Measurements from ENCODE around the gene FGR. TPM values are rescaled to one million over a fixed set of nuclear protein-coding genes. Genes with fewer than 3 reads are reported as not detected.

The FGR gene
- total RNA-seq, 2 experiments from 2014 or later = 0.30 to 0.35 TPM

DNA sequence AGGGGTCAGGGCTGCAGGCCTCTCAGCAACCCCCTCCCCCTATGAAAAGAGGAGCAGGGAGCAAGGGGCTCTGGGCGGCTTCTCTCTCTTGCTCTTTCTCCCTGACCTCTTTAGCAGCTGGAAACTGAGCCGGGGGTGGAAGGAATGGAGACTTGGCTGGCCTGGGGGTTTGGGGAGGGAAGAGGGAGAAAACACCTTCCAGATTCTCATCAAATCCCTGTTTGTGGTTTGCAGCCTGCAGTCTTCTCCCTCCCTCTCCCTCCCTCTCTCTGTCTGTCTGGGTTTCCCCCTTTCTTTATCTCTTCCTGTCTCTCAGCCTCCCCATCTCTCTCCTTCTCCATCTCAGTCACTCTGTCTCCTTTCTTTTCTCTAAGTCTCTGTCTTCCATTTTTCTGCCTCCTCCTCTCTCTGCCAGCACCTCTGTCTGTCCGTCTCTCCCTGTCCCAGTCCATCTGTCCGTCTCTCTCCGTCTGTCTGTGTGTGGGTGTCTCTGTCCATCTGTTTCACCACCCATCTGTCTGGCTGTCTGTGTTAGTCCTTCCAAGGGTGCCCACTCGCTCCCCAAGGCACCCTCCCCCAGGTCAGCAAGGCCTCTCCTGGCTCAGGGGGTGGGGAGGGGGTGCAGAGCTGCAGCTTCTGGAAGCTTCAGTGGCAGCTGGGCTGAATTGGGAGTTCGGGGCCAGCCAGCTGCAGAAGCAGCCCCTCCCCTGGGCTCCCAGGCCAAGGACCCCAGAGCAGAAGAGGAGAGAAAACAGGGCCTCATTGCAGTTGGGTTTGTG is 37.3 kb downstream of the FGR start:
- no peak overlapping the region for H3K27ac Mint-ChIP-seq
- peaks cover 32% of the 10 kb centered on the region for H3K4me1 Mint-ChIP-seq
- no peaks in the 10 kb centered on the region for H3K27me3 Mint-ChIP-seq

DNA sequence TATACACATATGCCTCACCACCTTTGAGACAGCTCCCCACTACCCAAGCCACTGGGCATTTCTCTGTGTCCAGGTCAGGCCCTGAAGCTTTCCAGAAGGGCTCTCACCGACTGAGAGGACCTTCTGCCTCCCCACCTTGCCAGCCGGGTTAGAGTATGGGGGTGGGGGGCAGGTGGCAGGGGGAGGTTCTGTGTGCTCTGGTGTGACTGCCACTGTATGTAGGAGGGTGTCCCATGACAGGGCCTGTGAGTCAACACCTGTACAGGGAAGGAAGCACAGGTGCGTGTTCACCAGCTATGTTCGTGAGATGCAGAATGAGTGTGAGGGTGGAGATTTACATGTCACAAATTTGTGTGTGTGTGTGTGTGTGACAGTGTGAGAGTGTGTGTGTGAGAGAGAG is 38.0 kb downstream of the FGR start:
- H3K27ac Mint-ChIP-seq = no peak overlapping the region
- H3K4me1 Mint-ChIP-seq = peaks cover 28% of the 10 kb centered on the region
- DNase-seq = no peak
- no peaks in the 10 kb centered on the region for H3K36me3 Mint-ChIP-seq
- H3K9me3 Mint-ChIP-seq = no peaks in the 10 kb centered on the region
- H3K4me3 Mint-ChIP-seq = no peak overlapping the region
- no peaks in the 10 kb centered on the region for H3K27me3 Mint-ChIP-seq

More for the DNA sequence above, 37.3 kb downstream of the FGR start:
- Mint-ChIP-seq H3K36me3 (no peaks in the 10 kb centered on the region), H3K9me3 (no peaks in the 10 kb centered on the region), H3K4me3 (peak overlapping the region; percentile 25)
- DNase-seq = no peak

DNA sequence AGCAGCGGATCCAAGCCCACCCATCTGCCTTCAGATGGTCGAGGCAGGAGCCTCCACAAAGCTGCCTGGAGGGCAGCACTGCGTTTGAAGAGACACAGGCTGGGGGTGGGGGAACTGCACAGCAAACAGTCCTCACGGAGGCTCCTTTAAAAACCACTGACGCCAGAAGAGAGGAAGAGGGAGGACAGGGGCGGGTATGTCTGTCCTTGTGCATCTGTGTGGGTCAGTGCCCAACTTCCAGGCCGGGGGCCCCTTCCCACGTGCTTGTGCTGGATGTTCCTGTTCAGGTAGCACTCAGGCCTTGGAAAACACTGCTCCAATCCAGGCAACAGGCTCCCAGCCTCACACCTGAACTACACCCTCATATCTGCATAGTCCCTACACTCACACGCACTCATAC is 38.7 kb downstream of the FGR start:
- DNase-seq = no peak
- Mint-ChIP-seq H3K27me3 (no peaks in the 10 kb centered on the region), H3K4me3 (no peak overlapping the region), H3K4me1 (peaks cover 24% of the 10 kb centered on the region), H3K36me3 (no peaks in the 10 kb centered on the region), H3K9me3 (no peaks in the 10 kb centered on the region), H3K27ac (no peak overlapping the region)

DNA sequence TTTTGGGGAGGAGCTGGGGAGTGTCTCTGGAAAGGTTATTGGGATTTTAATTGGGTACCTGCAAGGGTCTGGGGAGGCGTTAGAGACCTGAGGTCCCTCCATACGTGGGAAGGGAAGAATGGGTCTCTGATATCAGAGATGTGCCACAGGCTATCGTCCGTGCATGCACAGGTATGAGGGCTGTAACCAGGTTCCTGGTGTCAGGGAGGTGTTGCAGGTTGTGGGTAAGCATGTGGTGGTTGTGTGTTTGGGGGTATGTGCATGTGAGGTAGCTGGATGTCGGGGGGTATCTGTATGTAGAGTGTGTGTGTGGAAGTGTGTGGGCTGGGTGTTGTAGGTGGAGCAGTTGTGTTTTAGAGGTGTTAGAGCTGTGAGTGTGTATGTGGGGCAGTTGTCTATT is 39.4 kb downstream of the FGR start:
- peaks cover 19% of the 10 kb centered on the region for H3K4me1 Mint-ChIP-seq
- no peaks in the 10 kb centered on the region for H3K27me3 Mint-ChIP-seq
- no peaks in the 10 kb centered on the region for H3K9me3 Mint-ChIP-seq
- no peak overlapping the region for H3K27ac Mint-ChIP-seq
- H3K4me3 Mint-ChIP-seq = no peak overlapping the region
- H3K36me3 Mint-ChIP-seq = no peaks in the 10 kb centered on the region
- DNase-seq = peak; percentile 23

DNA sequence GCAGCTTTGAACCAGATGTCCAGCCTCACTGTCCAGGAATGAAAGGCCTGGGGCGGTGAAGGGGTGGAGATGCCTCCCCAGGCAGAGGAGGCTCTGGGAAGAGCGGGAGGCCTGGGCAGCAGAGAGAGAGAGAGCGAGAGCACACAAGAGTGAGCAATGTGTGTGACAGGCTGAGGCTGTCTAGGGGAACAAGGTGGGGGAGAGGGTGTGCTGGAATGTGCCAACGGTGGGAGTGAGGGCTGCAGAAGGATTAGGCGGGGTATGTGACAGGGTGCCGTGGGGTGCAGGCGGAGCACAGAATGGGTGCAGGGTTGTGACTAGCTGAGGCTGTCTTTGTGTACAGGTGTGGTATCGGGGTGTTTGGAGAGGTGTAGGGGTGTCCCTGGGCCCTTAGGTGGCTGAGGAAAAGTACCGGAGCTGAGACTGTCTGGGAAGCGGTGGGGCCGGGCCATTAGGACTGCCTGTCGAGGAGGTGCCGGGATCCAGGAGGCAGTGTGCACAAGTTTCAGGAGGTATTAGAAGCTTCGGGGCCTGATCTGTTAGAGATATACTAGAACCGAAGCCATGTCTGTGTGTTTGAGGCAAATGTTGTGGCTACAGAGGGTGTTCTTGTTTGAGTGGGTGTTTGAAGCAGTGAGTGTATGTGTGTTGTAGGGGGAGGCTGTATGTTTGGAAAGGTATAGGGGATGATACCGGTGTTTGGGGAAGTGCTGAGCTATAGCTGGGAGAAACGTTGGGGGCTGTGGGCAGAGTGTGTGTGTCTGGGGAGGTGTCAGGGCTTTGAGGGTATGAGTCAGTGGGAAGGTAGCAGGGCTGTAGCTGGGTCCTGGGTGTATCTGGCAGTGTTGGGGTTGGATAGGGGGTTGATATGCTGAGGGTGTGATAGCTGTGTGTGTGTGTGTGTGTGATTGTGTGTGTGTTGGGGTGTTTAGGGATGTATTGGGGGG is 40.1 kb downstream of the FGR start:
- Mint-ChIP-seq H3K27me3 (no peaks in the 10 kb centered on the region), H3K36me3 (no peaks in the 10 kb centered on the region), H3K9me3 (no peaks in the 10 kb centered on the region), H3K4me1 (peaks cover 11% of the 10 kb centered on the region), H3K27ac (no peak overlapping the region), H3K4me3 (no peak overlapping the region)
- DNase-seq = peak; percentile 43

DNA sequence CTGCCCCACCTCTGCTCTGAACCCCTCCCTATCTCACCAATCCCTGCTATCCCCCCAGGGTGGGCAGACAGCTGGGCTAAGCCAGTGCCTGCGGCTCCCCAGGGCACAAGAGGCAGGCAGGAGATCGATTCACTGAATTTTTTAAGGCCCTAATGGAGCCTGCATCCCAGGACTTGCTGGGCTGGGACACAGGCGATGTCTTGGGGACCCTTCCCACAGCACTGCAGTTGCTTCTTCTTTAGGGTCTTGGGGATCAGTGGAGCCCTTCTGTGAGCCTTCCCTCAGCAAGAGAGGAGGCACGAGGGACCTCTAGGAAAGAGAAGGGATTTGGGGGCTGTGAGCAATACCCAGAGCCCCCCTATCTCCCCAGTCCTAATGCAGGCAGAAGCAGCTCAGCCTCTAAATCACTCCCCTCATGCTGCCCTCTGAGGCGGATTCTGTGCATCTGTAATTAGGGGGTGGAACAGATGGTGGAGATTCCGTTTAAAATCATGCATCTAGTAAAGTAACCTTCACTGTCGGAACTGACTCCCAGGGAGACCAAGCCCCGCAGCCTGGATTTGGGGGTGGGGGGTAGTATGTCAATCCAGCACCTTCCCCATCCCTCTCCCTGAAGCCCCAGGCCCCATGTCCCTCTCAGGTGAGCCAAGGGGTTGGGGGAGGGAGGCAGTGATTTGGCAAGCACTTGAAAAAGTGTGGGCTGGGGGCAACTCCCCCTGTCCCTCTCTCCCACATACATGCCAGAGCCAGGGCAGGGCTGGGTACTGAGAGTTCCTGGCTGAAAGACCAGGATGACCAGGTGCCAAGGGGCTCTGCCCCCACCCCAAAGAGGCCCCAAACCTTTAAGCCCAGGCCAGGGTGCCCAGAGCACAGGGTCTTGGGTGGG is 41.1 kb downstream of the FGR start:
- no peaks in the 10 kb centered on the region for H3K27me3 Mint-ChIP-seq
- no peak overlapping the region for H3K27ac Mint-ChIP-seq
- H3K9me3 Mint-ChIP-seq = no peaks in the 10 kb centered on the region
- H3K4me3 Mint-ChIP-seq = no peak overlapping the region
- DNase-seq = no peak
- peaks cover 4% of the 10 kb centered on the region for H3K4me1 Mint-ChIP-seq
- no peaks in the 10 kb centered on the region for H3K36me3 Mint-ChIP-seq

DNA sequence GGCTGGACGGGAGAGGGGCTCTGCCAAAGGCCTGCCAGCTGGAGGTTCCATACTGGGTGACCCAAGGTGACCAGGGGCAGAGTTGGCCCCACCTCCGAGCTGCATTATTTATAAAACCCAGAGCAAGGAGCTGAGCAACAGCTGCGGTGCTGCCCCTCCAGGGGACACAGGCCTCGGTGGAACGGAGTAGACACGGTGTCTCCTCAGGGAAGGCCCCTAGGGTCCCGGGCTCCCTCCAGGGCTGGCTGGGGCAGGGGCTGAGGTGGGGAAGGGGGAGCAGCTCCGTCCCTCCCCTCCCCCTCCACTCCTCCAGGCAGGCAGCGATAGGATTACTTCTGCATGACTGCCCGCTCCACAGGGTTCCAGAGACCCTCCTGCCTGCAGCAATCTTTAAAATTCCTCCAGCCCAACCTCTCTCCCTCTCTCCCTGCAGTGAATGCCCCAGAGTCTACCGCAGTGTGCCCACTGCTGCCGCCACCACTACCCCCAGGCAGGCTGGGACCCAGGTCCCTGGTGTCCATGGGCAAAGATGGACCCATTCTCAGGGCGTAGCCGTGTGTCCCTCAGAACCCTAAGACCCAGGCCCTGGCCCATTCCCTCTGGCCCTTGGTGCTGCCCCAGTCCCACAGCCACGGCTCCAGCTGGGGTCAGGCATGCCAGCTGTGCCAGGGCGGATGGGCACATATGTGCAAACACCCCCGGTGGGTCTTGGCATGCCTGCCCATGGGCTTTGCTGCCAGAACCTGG is 41.9 kb downstream of the FGR start:
- Mint-ChIP-seq H3K36me3 (no peaks in the 10 kb centered on the region), H3K27ac (no peak overlapping the region), H3K4me1 (no peaks in the 10 kb centered on the region), H3K4me3 (no peak overlapping the region), H3K27me3 (no peaks in the 10 kb centered on the region), H3K9me3 (no peaks in the 10 kb centered on the region)
- no peak for DNase-seq

DNA sequence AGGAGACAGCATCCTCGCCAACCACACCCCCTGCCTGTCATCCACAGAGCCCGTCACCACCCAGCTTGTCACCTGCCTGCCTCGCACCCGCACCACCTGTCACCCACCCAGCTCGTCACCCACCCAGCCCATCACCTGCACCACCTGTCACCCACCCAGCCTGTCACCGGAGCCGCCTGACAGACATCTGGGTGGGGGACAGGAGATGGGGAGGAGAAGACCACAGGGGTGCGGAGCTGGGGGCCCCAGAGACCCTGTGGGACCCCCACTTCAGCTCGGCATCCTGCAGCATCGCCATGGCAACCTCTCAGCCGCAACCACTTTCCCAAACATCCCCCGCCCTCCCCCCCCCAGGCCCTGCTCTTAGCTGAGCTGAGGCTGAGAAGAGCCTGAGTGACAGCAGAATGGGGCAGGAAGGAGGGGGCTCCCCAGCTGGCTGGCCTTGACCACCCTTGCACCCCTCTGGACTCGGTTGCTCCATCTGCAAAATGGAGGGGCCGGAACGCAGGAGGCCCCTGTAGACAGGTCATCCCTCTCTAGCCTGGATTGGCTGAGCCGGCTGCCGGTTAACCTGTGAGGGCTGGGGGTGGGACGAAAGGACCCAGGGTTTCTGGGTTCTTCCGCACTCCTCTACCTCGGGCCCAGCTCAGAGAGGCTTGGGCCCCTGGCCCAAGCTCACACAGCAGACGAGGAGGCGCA is 42.6 kb downstream of the FGR start:
- H3K27ac Mint-ChIP-seq = no peak overlapping the region
- H3K27me3 Mint-ChIP-seq = no peaks in the 10 kb centered on the region

DNA sequence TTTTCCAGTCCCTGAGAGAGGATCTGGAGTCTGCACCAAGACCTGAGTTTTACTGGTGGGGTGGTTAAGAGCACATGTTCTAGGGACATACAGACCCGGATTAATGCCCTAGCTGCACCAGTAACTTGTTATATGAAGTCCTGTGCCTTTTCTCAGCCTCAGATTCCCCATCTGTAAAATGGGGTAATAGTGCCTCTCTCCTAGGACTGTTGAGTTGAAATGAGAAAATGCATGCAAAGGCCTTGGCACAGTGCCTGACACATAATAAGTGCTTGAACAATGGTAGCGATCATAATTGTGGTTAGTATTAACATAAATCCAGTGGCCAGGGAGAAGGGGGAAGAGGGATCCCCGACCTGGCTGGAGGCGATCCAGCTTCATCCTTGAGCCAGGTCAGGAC is 43.4 kb downstream of the FGR start:
- H3K9me3 Mint-ChIP-seq = no peaks in the 10 kb centered on the region
- H3K36me3 Mint-ChIP-seq = no peaks in the 10 kb centered on the region
- H3K27ac Mint-ChIP-seq = no peak overlapping the region
- no peak for DNase-seq
- no peaks in the 10 kb centered on the region for H3K27me3 Mint-ChIP-seq
- H3K4me1 Mint-ChIP-seq = no peaks in the 10 kb centered on the region
- H3K4me3 Mint-ChIP-seq = no peak overlapping the region

More for the DNA sequence above, 42.6 kb downstream of the FGR start:
- H3K9me3 Mint-ChIP-seq = no peaks in the 10 kb centered on the region
- H3K4me3 Mint-ChIP-seq = no peak overlapping the region
- H3K36me3 Mint-ChIP-seq = no peaks in the 10 kb centered on the region
- no peaks in the 10 kb centered on the region for H3K4me1 Mint-ChIP-seq
- no peak for DNase-seq

DNA sequence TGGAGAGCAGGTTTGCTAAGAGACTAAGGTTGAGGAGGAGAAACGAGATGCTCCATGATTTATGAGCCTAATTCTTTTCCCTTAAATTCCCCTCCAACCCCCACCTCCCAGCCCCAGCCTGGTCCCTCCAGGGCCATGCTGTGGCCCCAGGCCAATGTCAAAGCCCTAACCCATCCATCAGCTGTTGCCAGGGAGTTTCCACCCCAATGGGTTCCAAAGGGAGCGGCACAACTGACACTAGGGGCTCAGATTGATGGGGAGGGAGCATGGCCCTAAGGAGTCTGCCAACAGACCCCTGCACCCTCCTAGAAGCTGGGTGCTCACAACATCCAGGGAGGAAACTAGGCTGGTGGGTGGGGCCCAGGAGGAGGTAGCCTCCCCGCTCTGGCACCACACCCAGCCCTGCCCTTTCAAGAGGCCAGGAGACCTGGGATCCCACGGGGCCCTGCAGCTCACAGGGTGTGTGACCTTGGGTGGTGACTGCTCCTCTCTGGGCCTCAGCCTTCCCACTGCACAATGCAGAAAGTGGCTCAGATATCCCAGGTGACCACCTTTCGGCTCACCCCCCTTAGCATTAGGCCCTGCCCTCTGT is 44.0 kb downstream of the FGR start:
- Mint-ChIP-seq H3K4me1 (no peaks in the 10 kb centered on the region), H3K36me3 (no peaks in the 10 kb centered on the region), H3K4me3 (no peak overlapping the region), H3K27me3 (no peaks in the 10 kb centered on the region), H3K9me3 (no peaks in the 10 kb centered on the region), H3K27ac (no peak overlapping the region)
- no peak for DNase-seq

DNA sequence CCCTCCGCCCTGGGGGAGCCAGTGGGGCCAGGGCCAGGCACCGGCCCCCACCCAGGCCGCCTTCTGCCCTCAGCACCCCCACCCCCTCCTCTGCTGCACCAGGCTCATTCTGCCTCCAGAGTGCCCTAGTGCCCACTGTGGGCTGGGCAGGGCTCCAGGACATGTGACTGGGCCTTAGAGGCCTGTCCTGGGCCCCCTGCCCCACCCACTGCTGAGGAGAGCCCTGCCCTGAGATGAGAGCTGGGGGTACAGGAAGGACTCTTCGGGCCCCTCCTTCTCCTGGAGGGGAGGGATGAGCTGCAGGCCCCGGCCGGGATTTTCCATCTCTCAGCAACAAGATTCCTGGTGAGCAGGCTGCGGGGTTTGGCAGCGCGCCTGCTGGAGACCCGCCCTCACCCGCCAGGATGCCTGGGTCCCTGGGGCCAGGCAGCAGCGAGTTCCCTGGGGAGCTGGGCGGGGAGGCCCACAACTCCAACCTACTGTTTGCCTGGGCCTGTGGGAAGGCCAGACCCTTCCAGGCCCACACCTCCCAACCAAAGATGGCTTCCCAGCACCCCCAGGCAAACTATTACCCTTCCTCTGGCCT is 45.1 kb downstream of the FGR start:
- Mint-ChIP-seq H3K9me3 (no peaks in the 10 kb centered on the region), H3K4me1 (no peaks in the 10 kb centered on the region), H3K4me3 (no peak overlapping the region), H3K27me3 (no peaks in the 10 kb centered on the region), H3K27ac (no peak overlapping the region), H3K36me3 (no peaks in the 10 kb centered on the region)
- no peak for DNase-seq

DNA sequence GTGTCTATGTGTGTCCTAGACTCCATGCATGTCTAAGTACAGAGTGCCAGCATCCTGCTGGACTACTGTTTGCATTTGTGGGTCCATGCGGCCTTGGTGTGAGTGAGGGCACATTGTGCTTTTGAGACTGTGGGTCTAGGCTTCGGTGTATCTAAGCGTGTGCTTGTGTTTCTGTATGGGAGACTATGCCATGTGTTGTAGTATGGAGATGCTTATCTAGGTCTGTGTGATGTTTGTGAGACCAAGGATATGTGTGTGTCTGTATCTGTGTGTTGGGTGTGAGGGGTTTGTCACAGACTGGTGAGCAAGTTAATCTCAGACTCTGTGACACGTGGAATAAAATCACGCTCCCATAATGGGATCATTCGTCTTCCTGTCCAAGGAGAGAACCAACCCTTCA is 45.5 kb downstream of the FGR start:
- Mint-ChIP-seq H3K9me3 (no peaks in the 10 kb centered on the region), H3K4me3 (no peak overlapping the region), H3K27ac (no peak overlapping the region), H3K36me3 (no peaks in the 10 kb centered on the region), H3K27me3 (no peaks in the 10 kb centered on the region), H3K4me1 (no peaks in the 10 kb centered on the region)
- DNase-seq = no peak

Data from activated naive CD8-positive, alpha-beta T cell treated with anti-CD3 and anti-CD28 coated beads for 36 hours (primary cell).